ENCODE results near the gene CEBPG.

DNA sequence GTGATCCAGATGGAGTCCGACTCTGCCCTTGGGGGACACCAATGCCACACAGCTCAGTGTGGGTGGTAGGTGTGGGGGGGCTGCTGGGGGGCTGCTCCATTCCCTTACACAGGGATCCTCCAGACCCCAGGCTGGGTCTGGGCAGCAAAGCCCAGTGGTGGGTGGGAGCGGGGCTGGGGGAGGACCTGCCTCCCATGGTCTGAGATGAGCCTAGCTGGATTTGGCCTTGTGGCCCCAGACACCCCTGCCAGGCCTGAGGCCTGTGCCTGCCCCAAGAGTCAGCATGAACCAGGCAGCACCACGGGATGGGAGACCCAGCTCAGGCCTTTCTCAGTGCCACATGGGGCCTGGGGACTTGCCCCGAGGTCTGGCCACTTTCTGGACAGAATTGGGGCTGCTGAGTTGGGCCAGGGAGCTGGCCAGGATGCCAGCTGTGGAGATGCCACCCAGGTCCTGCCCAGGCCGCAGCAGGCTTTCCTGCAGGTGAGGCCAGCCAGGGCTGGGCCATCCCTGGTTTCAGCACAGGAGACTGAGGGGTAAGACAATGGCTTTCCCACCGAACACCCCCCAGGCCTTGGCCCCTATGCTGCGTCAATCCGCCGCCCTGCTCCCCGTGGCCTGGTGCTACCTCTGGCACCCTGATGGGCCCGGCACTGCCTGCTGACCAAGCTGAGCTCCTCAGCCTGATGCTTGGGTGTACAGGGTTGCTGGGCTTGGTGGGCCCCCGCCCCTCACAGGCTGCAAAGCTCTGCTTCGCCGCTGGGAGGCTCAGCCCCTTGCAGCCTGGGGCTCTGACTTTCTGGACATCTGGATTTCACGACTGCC, 24.2 kb downstream of the CEBPG start:
- TF ChIP-seq, protein P1, sequence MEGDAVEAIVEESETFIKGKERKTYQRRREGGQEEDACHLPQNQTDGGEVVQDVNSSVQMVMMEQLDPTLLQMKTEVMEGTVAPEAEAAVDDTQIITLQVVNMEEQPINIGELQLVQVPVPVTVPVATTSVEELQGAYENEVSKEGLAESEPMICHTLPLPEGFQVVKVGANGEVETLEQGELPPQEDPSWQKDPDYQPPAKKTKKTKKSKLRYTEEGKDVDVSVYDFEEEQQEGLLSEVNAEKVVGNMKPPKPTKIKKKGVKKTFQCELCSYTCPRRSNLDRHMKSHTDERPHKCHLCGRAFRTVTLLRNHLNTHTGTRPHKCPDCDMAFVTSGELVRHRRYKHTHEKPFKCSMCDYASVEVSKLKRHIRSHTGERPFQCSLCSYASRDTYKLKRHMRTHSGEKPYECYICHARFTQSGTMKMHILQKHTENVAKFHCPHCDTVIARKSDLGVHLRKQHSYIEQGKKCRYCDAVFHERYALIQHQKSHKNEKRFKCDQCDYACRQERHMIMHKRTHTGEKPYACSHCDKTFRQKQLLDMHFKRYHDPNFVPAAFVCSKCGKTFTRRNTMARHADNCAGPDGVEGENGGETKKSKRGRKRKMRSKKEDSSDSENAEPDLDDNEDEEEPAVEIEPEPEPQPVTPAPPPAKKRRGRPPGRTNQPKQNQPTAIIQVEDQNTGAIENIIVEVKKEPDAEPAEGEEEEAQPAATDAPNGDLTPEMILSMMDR (IDR thresholded peaks at IDR 0.05 in 2 of 3, conservative IDR thresholded peaks at IDR 0.05 in 1 of 3; ENCODE audit: borderline replicate concordance in 1 of 3, insufficient read depth in 1 of 3, low read depth in 2 of 3, low read length in 2 of 3) = no peak
- TF ChIP-seq, protein P2, sequence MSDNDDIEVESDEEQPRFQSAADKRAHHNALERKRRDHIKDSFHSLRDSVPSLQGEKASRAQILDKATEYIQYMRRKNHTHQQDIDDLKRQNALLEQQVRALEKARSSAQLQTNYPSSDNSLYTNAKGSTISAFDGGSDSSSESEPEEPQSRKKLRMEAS (IDR thresholded peaks at IDR 0.05) = no peak
- no peak for TF ChIP-seq EZH2 (IDR thresholded peaks at IDR 0.05)
